WTC11 (cell line): ENCODE results near the gene LLGL1. TPM values are rescaled to one million over a fixed set of nuclear protein-coding genes. Genes with fewer than 3 reads are reported as not detected.
A peak's percentile ranks its signal among the peaks of the same experiment; 100 is the strongest.

Experiments
- ATAC-seq: fragments of 200-7000 bp; cut with Tn5 transposase; 2 replicates; pipeline ENCODE4 v1.10.0; 2021; ENCODE audit warnings: mild to moderate bottlenecking, moderate library complexity
- CTCF ChIA-PET: fragments of 300-600 bp; sonication (Branson Sonifier 250); formaldehyde crosslinking; loops from one replicate; lab custom pipeline; 2021; ENCODE audit warnings: antibody characterized with exemption; lab: Charles Lee
- POLR2A ChIA-PET: fragments of 350-600 bp; sonication (Branson Sonifier 250); formaldehyde crosslinking; loops from one replicate; lab custom pipeline; 2021; ENCODE audit warnings: antibody characterized with exemption; lab: Charles Lee
- DNase-seq: peaks from one replicate; pipeline ENCODE4 v3.0.0; 2021; ENCODE audit warnings: low spot score
- H3K27ac Mint-ChIP-seq: 2 replicates; pipeline ENCODE4 v1.8.0; 2021; ENCODE audit warnings: mixed read lengths
- H3K27me3 Mint-ChIP-seq: 2 replicates; pipeline ENCODE4 v1.8.0; 2021; ENCODE audit warnings: low read depth, mild to moderate bottlenecking, moderate library complexity, mixed read lengths
- H3K36me3 Mint-ChIP-seq: 2 replicates; pipeline ENCODE4 v1.8.0; 2021; ENCODE audit warnings: mixed read lengths
- H3K4me1 Mint-ChIP-seq: 2 replicates; pipeline ENCODE4 v1.8.0; 2022; ENCODE audit warnings: mixed read lengths
- H3K4me3 Mint-ChIP-seq: 2 replicates; pipeline ENCODE4 v1.8.0; 2021; ENCODE audit warnings: mild to moderate bottlenecking, moderate library complexity, mixed read lengths
- H3K9me3 Mint-ChIP-seq: 2 replicates; pipeline ENCODE4 v1.8.0; 2021; ENCODE audit warnings: mixed read lengths
- CDX4 ChIP-seq: fragments of 250-450 bp; sonication (Bioruptor Pico); IDR thresholded peaks from 2 replicates; pipeline ENCODE4 v1.9.0; 2021; ENCODE audit warnings: moderate library complexity, mild to moderate bottlenecking, inconsistent platforms, borderline replicate concordance
- CREB1 ChIP-seq: sonication (generic); formaldehyde crosslinking; IDR thresholded peaks from 2 replicates; pipeline ENCODE4 v1.8.0; 2023; ENCODE audit warnings: mild to moderate bottlenecking, missing genetic modification reagents
- CTCF ChIP-seq: fragments of 200-600 bp; IDR thresholded peaks from 2 replicates; pipeline ENCODE4 v1.8.0; 2022; ENCODE audit warnings: antibody characterized with exemption
- E2F1 ChIP-seq: sonication (generic); formaldehyde crosslinking; IDR thresholded peaks from 2 replicates; pipeline ENCODE4 v1.8.0; 2022; ENCODE audit warnings: mild to moderate bottlenecking, missing genetic modification reagents
- E2F5 ChIP-seq: sonication (generic); formaldehyde crosslinking; IDR thresholded peaks from 2 replicates; pipeline ENCODE4 v1.8.1; 2022; ENCODE audit warnings: mild to moderate bottlenecking, moderate library complexity, missing genetic modification reagents
- EMX1 ChIP-seq: fragments of 250-450 bp; sonication (Bioruptor Pico); IDR thresholded peaks from 2 replicates; pipeline ENCODE4 v1.8.0; 2021; ENCODE audit warnings: mild to moderate bottlenecking
- GABPB1 ChIP-seq: sonication (generic); formaldehyde crosslinking; IDR thresholded peaks from 2 replicates; pipeline ENCODE4 v1.8.1; 2023; ENCODE audit warnings: mild to moderate bottlenecking, missing genetic modification reagents
- IRF2 ChIP-seq: sonication (generic); formaldehyde crosslinking; IDR thresholded peaks from 2 replicates; pipeline ENCODE4 v1.8.0; 2022; ENCODE audit warnings: low read depth, missing genetic modification reagents, borderline replicate concordance
- JUN ChIP-seq: sonication (generic); formaldehyde crosslinking; IDR thresholded peaks from 2 replicates; pipeline ENCODE4 v1.8.0; 2023; ENCODE audit warnings: mild to moderate bottlenecking, missing genetic modification reagents
- MAX ChIP-seq: sonication (generic); formaldehyde crosslinking; IDR thresholded peaks from 2 replicates; pipeline ENCODE4 v1.8.0; 2022; ENCODE audit warnings: mild to moderate bottlenecking, missing genetic modification reagents
- OVOL2 ChIP-seq: fragments of 250-450 bp; sonication (Bioruptor Pico); IDR thresholded peaks from 2 replicates; pipeline ENCODE4 v1.9.0; 2021; ENCODE audit warnings: mild to moderate bottlenecking, borderline replicate concordance
- PRRX2 ChIP-seq: fragments of 250-450 bp; sonication (Bioruptor Pico); IDR thresholded peaks from 2 replicates; pipeline ENCODE4 v1.8.0; 2021; ENCODE audit warnings: mild to moderate bottlenecking
- STAT6 ChIP-seq: sonication (generic); formaldehyde crosslinking; conservative IDR thresholded peaks from 2 replicates; pipeline ENCODE4 v1.8.1; 2023; ENCODE audit warnings: mild to moderate bottlenecking, low read depth, missing genetic modification reagents, moderate library complexity
- TCF7 ChIP-seq: sonication (generic); formaldehyde crosslinking; IDR thresholded peaks from 2 replicates; pipeline ENCODE4 v1.8.0; 2022; ENCODE audit warnings: mild to moderate bottlenecking, low read depth, missing genetic modification reagents, moderate library complexity
- TEAD1 ChIP-seq: sonication (generic); formaldehyde crosslinking; IDR thresholded peaks from 2 replicates; pipeline ENCODE4 v1.8.0; 2022; ENCODE audit warnings: mild to moderate bottlenecking, missing genetic modification reagents
- USF1 ChIP-seq: sonication (generic); formaldehyde crosslinking; IDR thresholded peaks from 2 replicates; pipeline ENCODE4 v1.8.0; 2022; ENCODE audit warnings: mild to moderate bottlenecking, missing genetic modification reagents
- ZBTB21 ChIP-seq: sonication (generic); formaldehyde crosslinking; IDR thresholded peaks from 2 replicates; pipeline ENCODE4 v1.8.1; 2023; ENCODE audit warnings: mild to moderate bottlenecking, missing genetic modification reagents, borderline replicate concordance
- ZNF317 ChIP-seq: sonication (generic); formaldehyde crosslinking; IDR thresholded peaks from 2 replicates; pipeline ENCODE4 v1.8.1; 2023; ENCODE audit warnings: low read depth, mild to moderate bottlenecking, moderate library complexity, missing genetic modification reagents, borderline replicate concordance
- ZNF512 ChIP-seq: sonication (generic); formaldehyde crosslinking; IDR thresholded peaks from 2 replicates; pipeline ENCODE4 v1.8.1; 2022; ENCODE audit warnings: missing genetic modification reagents, borderline replicate concordance
- ZNF671 ChIP-seq: fragments of 250-450 bp; sonication (Bioruptor Pico); IDR thresholded peaks from 2 replicates; pipeline ENCODE4 v1.8.0; 2021; ENCODE audit warnings: mild to moderate bottlenecking
- total RNA-seq: library from RNA; stranded (reverse); gene quantifications from 3 replicates; pipeline ENCODE4 v1.2.3, GENCODE V29; 2021

Gene LLGL1
- total RNA-seq, 1 experiment from 2014 or later = 87.8 TPM

- CTCF ChIA-PET = interaction anchor here (1.2 to 2.5 kb wide), 2 partner anchors 11 to 105 kb away, joined by 4 to 15 read pairs; partner anchors contain the start of gene SHMT1
- no peaks in the 10 kb centered on the region for H3K27me3 Mint-ChIP-seq
- POLR2A ChIA-PET = interaction anchor here (1.7 kb wide), 1 partner anchor 13 kb away, joined by 6 read pairs; no protein-coding TSS in a partner anchor
These were observed 32.5 kb downstream of the LLGL1 start for GRCh38 chr17:18257982-18258355.

GRCh38 chr17:18258356-18259038, 33.1 kb downstream of the LLGL1 start, which contains the start of gene FLII:
TSS of gene FLII (minus strand) at chr17:18258738. CDS start at chr17:18258690, 48 bp downstream.
- Mint-ChIP-seq H3K36me3 (peaks cover 26% of the 10 kb centered on the region), H3K27ac (peak within 1 kb of the TSS; percentile 98), H3K4me1 (peaks cover 29% of the 10 kb centered on the region), H3K9me3 (no peaks in the 10 kb centered on the region), H3K27me3 (no peaks in the 10 kb centered on the region), H3K4me3 (peak within 1 kb of the TSS; percentile 95)
- ATAC-seq (peak; percentile 3), DNase-seq (peak; percentile 60)
- POLR2A ChIA-PET = interaction anchor here (0.8 to 1.7 kb wide), 4 partner anchors 11 to 34 kb away, joined by 3 to 10 read pairs (median 6); no protein-coding TSS in a partner anchor
- CTCF ChIA-PET = interaction anchor here (0.7 to 2.5 kb wide), 6 partner anchors 11 to 105 kb away, joined by 3 to 15 read pairs (median 4); partner anchors contain the start of genes ALKBH5 and SHMT1
- TF ChIP-seq JUN (CRISPR knock-in tag) = peak; percentile 45; the same call in 1 of the 2 replicates
- no peak for TF ChIP-seq ZNF512 (CRISPR knock-in tag)
- no peak for TF ChIP-seq OVOL2
- TF ChIP-seq STAT6 (CRISPR knock-in tag) = no peak
- TF ChIP-seq ZNF317 (CRISPR knock-in tag) = no peak
- TF ChIP-seq MAX (CRISPR knock-in tag) = 0 out of 2 replicates have a peak, but pooled peaks have one; percentile 30
- TF ChIP-seq ZNF671 = no peak
- no peak; the same call in 1 of the 2 replicates for TF ChIP-seq ZBTB21
- peak; percentile 49; the same call in 1 of the 2 replicates for TF ChIP-seq E2F5 (CRISPR knock-in tag)
- no peak for TF ChIP-seq EMX1
- no peak for TF ChIP-seq CTCF
- TF ChIP-seq CDX4 (CRISPR knock-in tag) = no peak
- TF ChIP-seq TCF7 = 0 out of 2 replicates have a peak, but pooled peaks have one; percentile 52
- TF ChIP-seq USF1 (CRISPR knock-in tag) = no peak
- TF ChIP-seq E2F1 = no peak
- TF ChIP-seq PRRX2 (CRISPR knock-in tag) = no peak

More at GRCh38 chr17:18257982-18258355, 32.5 kb downstream of the LLGL1 start:
- peaks cover 27% of the 10 kb centered on the region for H3K36me3 Mint-ChIP-seq
- DNase-seq = peak; percentile 69
- peak; percentile 35 for ATAC-seq
- no peaks in the 10 kb centered on the region for H3K9me3 Mint-ChIP-seq
- TF ChIP-seq USF1 (CRISPR knock-in tag) (0 out of 2 replicates have a peak, but pooled peaks have one; percentile 54), CREB1 (CRISPR knock-in tag) (no peak), TEAD1 (CRISPR knock-in tag) (peak; percentile 47), GABPB1 (CRISPR knock-in tag) (peak; percentile 13; the same call in 1 of the 2 replicates), MAX (CRISPR knock-in tag) (peak; percentile 16; the same call in 1 of the 2 replicates), IRF2 (CRISPR knock-in tag) (no peak)
- TF ChIP-seq, all 79 proteins: peak for 4
- H3K4me3 Mint-ChIP-seq = peak overlapping the region; percentile 95
- H3K4me1 Mint-ChIP-seq = peaks cover 29% of the 10 kb centered on the region
- peak overlapping the region; percentile 98 for H3K27ac Mint-ChIP-seq
